GM12872 (cell line): ENCODE measurements around the gene KCNIP1.

Experiments used
- CTCF ChIP-seq: IDR thresholded peaks from 3 replicates; pipeline ENCODE4 v1.5.1; 2011; ENCODE audit warnings: low read depth, mild to moderate bottlenecking, low read length, moderate library complexity; ENCODE audit not compliant: insufficient read depth

The KCNIP1 gene

GRCh38 chr5:170538696-170539586 is 35.1 kb downstream of the KCNIP1 start:
- TF ChIP-seq CTCF: no peak

GRCh38 chr5:170540271-170540670 is 36.5 kb downstream of the KCNIP1 start:
- TF ChIP-seq CTCF: no peak

GRCh38 chr5:170541146-170541769 is 37.4 kb downstream of the KCNIP1 start:
- TF ChIP-seq CTCF: no peak

- TF ChIP-seq CTCF: no peak
Observed at GRCh38 chr5:170542691-170543293, 39.0 kb downstream of the KCNIP1 start.

- no peak for TF ChIP-seq CTCF
Observed at GRCh38 chr5:170545313-170545712, 41.5 kb downstream of the KCNIP1 start.

- no peak for TF ChIP-seq CTCF
Observed at GRCh38 chr5:170545811-170546210, 42.0 kb downstream of the KCNIP1 start.

- TF ChIP-seq CTCF: no peak
Observed at GRCh38 chr5:170546282-170546681, 42.5 kb downstream of the KCNIP1 start.
